Right forelimb (tissue), 1 donor: ENCODE data around the gene CD79A.
A peak's percentile ranks its signal among the peaks of the same experiment; 100 is the strongest.

Source experiments
- DNase-seq: peaks from one replicate; pipeline ENCODE4 v3.0.0-alpha.2; 2018

CD79A gene

DNA sequence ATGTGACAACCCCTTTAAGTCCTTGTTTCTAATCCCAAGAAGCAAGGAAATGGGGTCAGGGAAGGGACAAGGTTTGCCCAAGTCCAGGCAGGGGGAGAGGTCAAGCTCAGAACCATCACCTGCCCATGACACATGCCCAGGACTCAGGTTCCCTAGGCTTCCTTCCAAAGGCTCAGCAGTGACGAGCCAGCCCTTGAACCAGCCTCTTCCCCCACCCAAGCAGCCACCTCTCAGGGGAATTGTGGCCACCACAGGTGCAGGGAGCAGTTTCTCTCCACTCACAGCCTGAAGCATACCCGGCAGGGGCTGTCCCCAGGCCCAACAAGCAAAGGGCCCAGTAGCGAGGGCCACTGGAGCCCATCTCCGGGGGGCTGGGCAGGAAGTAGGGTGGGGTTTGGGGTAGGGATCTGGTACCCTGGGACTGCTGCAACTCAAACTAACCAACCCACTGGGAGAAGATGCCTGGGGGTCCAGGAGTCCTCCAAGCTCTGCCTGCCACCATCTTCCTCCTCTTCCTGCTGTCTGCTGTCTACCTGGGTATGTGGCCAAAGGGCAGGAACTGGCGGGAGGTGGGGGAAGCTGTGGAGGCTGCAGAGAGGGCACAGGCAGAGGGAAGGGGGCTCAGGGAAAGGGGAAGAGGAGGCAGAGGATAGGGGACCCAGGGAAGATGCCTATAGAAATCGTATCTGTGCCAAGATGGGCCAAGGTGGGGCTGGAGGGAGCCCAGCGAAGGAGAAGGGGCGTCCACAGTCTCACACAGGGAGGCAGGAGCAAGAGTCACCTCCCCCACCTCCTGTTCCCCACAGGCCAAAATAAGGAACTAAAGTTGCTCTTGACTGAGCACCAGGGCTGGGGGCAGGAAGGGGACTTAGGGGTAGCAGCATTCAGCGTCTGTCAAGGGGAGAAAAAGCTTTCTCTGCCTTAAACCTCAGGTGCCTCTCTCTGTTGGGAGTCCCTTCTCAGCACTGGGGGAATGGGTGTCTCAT lies at the start of gene CD79A:
Gene CD79A, plus strand, starts transcription at position 433 of the 986 bp plus-strand sequence. Its CDS starts 26 bp downstream, at position 459.
- no peak for DNase-seq

DNA sequence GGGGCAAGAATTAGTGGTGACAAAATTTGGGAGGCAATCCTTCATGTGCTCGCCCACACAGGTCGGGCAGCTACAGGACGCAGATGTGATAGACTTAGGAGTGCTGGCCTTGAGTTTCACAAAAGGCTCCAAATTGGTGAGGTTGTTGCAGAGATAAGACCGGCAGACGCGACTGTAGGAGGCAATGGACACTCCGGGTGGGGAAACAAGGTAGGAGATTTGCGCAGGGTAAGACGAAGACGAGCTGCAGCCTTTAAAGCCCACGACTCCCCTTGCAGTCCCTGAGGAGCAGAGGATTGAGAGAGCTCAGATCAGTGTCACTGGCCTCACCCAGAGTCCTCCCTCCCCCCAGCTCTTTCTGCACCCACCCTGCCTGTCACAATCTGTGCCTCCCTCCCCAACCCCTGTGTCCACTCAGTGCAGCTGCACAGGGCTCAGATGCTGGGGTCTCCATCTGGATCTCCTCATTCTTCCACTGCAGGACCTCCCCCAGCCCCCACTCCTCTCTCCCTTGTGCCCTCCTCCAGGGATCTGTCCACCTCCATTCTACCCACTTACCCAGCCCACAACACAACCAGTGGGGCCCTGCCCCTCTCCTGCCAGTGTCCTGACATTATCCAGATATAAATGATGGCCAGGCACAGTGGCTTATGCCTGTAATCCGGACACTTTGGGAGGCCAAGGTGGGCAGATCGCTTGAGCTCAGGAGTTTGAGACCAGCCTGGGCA lies 38.9 kb upstream of the CD79A start:
- no peak for DNase-seq

DNA sequence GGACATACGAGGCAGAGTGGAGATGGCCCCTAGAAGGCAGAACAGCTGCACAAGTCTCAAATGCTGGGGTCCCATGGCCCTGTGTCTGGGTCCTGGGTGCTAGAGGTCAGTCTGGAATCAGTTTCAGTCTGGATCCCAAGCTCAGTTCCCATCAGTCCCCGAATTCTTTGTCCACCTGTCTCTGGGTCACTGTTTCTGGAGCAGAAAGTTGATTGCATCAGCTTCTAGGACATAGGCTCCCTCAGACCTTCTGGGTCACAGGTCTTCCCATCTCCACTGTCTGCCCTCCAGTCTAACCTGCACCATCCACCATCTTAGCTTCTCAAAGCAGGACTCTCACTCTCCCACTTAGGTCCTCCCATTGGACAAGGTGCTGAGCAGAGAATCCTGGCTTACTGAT lies 37.9 kb upstream of the CD79A start:
- DNase-seq = no peak

DNA sequence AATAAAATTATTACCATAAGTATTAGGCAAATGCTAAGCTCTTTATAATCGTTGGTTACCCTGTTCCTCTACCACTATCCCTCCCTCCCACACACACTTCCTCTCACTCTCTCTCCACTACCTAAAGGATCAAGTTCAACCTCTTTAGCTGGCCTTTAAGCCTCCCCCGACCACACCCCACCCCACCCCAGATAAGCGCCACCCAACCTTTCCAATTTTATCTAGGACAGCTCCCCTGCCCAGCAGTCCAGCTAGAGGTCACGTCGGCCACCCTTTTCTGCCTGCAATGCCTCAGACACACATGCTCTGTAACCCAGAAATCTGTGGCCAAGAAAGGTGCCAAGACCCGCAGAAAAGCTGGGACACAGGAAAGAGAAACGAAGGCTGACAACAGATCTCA lies 33.7 kb upstream of the CD79A start:
- DNase-seq = no peak

DNA sequence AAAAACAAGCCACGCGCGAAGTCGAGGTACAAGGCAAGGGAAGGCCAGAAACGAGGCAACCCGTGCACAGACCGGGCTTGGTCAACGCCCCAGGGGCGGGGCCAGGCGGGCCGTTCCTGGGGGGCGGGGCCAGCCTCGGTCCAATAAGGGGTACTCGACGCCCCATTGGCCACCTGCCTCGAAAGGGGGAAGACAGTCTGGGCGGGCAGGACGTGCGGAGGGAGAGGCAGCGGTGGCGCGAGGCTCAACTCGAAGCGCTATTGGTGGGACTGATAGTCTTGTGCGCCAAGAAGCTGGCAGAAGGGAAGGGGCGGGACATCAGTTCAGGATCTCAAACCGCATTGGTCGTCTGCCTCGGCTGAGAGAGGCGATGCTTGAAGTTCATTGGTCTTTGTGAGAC lies 32.5 kb upstream of the CD79A start, which contains the start of gene LYPD4:
Gene LYPD4, minus strand, starts transcription at position 83 of the 400 bp plus-strand sequence. CDS start 5,398 bp downstream, outside the sequence.
- no peak for DNase-seq

DNA sequence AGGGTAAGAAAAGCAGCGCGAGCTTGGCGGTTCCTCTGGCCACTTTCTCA lies 32.3 kb upstream of the CD79A start, which contains the start of gene DMRTC2:
Gene DMRTC2, plus strand, starts transcription at position 42 of the 50 bp plus-strand sequence. CDS start 2,387 bp downstream, outside the sequence.
- DNase-seq = no peak

DNA sequence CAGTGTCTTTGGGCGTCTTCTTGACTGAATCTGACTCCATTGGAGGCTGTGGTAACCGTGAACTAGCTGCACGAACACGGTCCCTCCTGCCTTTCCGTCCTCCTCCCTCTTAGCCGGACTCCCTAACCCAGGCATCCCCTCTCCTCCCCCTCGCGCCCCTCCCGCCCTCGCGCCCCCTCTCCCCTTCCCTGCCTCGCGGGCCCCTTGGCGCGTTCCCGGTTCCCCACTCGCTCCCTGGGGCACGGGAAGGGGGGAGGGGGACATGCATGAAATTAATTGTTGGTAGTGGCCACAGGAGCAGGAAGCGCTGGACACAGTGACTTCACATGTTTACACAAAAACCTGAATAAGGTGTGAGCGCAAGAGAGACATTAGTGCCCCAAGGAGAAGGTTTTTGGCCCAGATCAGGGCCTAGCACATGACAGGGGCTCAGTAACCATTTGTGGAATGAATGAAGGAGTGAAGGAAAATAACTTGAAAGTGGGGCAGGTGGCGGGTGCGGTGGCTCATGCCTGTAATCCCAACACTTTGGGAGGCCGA lies 32.0 kb upstream of the CD79A start:
- no peak for DNase-seq

DNA sequence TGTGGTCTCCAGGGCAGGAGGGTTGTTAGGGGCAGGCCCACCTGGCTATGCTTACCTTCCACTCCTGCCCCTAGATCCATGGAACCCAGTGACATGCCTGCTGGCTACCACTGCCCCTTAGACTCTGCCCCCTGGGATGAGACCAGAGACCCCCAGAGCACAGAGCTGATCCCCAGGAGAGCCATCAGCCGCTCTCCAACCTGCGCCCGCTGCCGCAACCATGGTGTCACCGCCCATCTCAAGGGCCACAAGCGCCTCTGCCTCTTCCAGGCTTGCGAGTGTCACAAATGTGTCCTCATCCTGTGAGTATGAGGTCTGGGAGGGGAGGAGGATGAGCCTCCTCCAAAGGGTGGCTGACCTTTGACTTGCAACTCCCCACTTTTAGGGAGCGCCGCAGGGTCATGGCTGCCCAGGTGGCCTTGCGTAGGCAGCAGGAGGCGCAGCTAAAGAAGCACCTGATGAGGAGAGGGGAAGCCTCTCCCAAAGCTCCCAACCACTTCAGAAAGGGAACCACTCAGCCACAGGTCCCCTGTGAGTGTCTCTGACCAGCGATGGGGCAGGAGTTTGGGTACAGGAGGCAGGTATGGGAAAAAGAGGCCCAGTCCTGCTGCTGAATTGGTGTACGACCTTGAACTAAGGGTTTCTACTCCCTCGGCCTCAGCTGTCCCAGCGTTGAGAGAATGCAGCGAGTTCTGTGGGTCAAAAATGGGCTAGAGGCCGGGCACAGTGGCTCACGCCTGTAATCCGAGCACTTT lies 29.6 kb upstream of the CD79A start:
- no peak for DNase-seq

DNA sequence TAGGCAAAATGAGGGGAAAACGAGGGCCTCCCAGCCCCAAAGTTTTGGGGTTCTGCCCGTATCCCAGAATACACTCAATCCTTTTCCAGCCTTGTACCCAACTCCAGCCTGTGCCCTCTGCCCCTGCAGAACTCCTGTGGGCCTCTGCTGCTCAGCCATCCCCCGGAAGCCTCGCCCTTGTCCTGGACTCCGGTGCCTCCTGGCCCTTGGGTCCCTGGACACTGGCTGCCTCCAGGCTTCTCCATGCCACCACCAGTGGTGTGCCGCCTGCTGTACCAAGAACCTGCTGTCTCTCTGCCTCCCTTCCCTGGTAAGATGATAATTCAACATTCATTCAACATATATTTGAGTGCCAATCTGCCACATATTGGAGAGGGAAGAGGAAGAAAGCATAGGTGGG lies 28.4 kb upstream of the CD79A start:
- DNase-seq = no peak

DNA sequence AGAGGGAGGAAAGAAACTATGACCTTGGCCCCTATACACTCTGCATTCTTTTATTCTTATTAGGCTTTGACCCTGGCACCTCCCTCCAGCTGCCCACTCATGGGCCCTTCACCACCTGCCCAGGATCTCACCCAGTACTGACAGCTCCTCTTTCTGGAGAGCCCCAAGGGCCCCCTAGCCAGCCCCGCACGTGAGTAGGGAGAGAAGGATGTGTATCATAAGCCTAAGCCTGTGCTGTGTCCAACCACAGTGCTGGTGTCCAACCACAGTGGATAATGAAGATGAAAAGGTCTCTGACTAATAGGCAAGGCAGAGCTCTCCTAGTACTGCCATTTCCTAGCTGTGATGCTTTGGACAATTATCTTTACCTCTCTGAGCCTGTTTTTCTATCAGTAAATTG lies 28.0 kb upstream of the CD79A start:
- DNase-seq = no peak

DNA sequence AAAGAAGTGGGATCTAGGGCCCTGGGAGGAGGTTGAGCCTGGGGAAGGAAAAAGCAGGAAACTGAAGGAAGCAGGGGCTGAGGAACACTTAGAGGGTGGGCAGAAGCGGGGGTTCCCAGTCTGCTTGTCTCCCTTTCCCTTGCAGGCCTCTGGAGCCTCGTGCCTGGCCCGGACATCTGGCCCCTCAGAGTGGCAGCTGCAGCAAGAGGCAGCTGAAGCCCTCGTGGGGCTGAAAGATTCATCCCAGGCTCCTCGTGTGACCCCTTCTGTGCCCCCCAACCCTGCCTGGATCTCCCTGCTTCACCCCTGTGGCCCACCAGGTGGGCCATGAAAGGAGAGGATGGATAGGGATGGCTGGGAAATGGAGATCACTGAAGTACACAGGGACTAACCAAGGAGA lies 26.7 kb upstream of the CD79A start:
- no peak for DNase-seq

DNA sequence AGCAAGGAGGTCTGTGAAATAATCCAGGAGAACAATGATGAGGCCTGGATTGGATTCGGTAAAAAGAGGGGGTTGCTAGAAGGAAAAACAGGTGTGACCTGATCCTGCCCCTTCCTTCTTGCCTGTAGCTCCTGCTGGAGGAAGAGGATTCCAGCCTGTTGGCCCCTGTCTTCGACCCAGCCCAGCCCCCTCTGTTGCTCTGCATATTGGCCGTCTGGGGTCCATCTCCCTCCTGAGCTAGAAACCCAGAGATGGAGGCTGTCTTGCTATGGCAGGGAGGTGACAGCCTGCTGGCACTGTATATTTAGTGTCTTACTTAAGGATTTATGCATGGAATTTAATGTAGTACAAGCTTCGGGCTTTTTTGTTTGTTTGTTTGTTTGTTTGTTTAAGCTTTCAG lies 25.6 kb upstream of the CD79A start:
- DNase-seq = no peak

DNA sequence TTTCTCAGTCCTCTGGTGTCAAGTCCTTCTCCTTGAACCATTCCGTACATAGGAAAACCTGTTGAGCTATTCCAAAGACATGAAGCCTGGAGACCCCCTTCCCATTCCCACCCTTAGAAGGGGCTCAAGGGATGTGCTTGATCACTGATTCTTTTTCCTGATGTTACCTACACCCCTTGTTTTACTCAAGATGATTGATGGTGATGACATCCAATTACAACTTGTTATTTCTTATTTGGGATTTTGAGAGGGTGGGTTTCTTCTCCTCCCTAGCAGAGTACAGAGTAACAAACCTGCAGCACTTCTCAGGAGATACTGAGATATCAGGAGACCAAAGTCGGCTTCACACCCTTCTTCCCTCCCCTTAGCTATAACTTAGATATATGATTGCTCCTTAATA lies 23.7 kb upstream of the CD79A start:
- DNase-seq = peak; percentile 2

DNA sequence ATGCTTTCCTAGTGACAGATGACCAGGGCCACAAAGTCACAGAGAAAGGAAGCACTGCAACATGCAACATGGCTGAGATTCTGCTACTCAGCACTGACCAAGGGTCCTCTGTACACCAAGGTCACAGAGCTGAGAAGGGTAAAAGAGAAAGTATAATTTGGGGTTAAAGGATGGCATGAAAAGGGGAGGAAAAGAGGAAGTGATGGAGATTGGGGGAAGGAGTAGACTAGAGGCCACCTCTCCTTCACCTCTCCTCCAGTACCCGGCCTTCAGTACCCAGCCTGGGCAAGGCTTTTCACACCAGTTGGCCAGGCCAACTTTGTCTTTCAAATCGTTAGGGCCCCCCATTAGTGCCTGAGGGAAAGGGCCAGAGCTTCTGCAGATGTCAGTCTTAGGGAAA lies 23.3 kb upstream of the CD79A start:
- DNase-seq = peak; percentile 20

DNA sequence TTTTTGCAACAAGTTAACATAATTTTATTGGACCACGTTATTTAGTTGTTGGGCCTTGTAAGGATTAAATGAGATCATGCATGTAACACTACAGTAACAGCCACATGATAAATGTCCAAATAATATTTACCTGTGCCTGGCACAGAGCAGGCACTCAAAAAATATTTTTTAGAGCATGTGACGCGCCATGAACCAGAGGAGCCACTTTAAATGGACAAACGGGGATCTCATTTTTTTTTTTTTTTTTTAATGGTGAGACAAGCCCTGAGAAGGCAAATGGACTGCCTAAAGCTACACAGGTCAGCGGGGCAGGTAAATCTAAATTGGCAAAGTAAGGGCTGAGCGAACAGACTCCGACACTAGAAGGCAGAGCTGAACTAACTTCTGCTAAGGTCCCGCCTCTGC lies 17.9 kb upstream of the CD79A start:
- DNase-seq = no peak

DNA sequence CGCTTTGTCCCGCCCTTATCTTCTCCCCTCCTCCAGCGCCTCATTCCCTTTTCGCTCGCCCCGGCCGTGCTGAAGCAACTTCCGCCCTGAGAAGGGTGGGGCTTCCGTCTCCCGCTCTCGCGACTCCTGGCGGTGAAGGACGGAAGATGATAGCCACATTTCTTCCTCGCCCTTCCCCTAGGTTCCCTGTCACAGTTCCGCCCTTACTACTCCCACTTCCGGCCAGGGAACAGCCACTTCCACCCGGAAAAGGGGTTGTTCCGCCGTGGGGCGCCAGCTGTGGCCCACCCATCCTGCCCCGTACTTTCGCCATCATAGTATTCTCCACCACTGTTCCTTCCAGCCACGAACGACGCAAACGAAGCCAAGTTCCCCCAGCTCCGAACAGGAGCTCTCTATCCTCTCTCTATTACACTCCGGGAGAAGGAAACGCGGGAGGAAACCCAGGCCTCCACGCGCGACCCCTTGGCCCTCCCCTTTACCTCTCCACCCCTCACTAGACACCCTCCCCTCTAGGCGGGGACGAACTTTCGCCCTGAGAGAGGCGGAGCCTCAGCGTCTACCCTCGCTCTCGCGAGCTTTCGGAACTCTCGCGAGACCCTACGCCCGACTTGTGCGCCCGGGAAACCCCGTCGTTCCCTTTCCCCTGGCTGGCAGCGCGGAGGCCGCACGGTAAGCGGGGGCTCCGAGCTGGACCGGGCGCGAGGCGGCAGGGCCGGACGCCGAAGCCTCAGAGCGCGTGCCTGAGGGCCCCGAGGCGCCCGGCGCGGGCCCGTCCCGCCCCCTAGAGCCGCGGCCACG lies 17.3 kb upstream of the CD79A start, which contains the start of gene RPS19:
Gene RPS19, plus strand, starts transcription at position 638 of the 801 bp plus-strand sequence. CDS start 520 bp downstream, outside the sequence.
- peak; percentile 100 for DNase-seq

DNA sequence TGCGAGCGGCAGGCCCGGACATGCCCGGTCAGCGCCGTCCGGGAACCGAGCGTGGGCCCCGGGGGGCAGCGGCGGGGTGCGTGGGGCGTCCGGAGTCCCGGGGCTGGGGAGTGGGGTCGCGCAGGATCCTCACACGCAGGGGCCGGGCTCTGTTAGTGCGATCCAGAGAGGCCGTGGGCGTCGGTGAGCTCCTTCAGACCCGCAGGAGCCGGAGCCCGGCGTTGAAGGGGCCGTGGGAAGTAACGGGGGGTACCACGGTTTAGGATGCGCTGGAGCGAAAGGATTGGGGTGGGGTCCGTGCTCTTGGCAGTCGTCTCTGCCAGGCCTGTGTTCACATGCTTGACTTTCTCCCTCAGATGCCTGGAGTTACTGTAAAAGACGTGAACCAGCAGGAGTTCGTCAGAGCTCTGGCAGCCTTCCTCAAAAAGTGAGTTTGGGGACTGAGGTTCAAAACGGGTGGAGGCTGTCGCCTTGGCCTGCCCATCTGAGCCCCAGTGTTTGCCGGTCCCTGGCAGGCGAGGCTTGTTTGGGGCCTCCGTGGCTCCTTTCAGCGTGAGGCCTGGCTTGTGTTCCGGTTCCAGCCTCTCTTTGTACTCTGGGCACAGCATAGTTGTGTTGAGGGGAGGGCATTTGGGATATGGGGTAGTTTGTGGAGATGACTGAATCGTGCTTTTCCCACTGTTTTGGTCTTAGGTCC lies 16.5 kb upstream of the CD79A start:
- DNase-seq = peak; percentile 59

DNA sequence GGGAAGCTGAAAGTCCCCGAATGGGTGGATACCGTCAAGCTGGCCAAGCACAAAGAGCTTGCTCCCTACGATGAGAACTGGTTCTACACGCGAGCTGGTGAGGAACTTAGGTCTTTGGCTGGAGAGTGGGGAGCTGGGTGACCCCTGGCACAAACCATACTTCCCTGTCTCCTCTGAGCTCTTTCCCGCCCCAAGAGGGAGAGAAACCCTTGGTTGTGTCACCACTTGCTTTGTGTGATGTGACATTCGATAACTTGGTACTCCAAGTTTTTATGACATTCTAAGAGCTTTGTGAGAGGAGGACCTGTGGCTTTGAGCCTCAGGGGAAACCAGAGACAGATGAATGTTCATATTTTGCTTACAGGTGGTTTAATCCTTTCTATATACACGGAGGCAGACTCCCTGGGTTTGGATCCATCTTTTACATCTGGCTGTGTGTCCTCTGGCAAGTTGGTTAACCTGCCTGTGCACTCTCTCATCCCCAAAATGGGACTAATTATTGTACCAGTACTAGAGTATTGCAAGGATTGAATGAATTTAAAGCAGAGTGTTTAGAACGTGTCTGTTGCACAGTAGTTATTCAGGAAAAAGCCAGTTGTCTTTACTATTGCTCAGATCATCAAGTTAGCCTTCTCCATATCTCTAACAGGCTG lies 15.8 kb upstream of the CD79A start:
- no peak for DNase-seq

DNA sequence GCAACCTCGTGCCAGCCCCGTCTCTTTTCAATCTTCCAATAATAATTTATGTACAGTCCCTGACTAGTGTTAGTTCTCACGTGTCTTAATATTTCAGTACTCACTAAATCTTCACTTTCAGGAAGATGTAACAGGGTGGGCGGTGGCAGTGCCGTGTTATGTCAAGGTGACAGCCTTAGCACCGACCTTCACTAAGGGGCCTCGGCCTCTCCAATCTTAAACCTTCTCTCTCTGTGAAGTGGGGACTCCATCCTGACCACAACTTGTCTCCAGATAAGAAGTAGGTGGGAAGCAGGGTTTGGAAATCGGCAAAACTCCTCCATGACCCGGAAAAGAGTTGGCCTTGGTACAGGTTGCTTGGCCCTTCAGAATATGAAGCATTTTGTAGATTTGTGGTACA lies 15.2 kb upstream of the CD79A start:
- no peak for DNase-seq

DNA sequence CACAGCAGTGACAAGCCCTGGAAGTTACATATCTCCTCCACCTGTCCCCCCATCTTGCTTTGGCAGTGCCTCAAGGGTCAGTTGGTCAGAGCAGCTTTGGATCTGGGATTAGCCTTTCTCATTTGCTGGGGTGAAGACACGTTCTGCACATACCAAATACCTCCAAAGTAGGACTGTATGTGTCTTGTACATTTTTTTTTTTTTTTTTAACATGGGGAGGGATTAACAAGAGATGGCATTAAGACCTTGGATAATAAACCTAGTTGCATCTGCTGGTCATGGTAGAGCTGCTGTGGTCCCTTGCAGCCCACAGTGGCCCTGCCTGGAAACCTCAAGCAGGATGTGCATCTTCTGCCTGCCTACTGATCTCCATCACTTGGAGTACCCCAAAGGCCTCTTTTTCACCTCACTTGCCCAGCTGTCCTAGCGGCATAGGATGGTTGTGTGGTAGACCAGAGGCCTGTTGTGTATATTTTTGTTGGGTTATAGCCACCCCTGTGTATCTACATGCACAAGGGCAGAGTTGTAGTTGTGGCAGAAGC lies 14.6 kb upstream of the CD79A start:
- no peak for DNase-seq
